AG04449 (cell line): ENCODE data around the gene OTULIN.

ENCODE experiments used
- CTCF ChIA-PET: fragments of 350-600 bp; formaldehyde crosslinking; extraction: SDS; loops from one replicate; lab custom pipeline; 2021; ENCODE audit warnings: antibody characterized with exemption; lab: Yijun Ruan, JAX
- POLR2A ChIA-PET: fragments of 400-600, 350-600 bp; formaldehyde crosslinking; extraction: SDS; loops from one replicate; lab custom pipeline; 2020; ENCODE audit warnings: antibody characterized with exemption, inconsistent platforms; lab: Yijun Ruan, JAX
- DNase-seq: peaks from one replicate; pipeline ENCODE4 v3.0.0-alpha.2; 2010; ENCODE audit warnings: low read depth, low spot score
- H3K4me3 ChIP-seq: 2 replicates; pipeline ENCODE4 v1.5.1; 2011; ENCODE audit warnings: low read depth, mild to moderate bottlenecking, control low read depth, low read length
- TF ChIP-seq, protein P1 (sequence below): IDR thresholded peaks from one replicate; pipeline ENCODE4 v1.5.1; 2011; ENCODE audit warnings: mild to moderate bottlenecking, moderate library complexity, low read length, control low read depth, inconsistent platforms; ENCODE audit not compliant: insufficient read depth; ENCODE audit errors: missing control alignments

Gene OTULIN

DNA sequence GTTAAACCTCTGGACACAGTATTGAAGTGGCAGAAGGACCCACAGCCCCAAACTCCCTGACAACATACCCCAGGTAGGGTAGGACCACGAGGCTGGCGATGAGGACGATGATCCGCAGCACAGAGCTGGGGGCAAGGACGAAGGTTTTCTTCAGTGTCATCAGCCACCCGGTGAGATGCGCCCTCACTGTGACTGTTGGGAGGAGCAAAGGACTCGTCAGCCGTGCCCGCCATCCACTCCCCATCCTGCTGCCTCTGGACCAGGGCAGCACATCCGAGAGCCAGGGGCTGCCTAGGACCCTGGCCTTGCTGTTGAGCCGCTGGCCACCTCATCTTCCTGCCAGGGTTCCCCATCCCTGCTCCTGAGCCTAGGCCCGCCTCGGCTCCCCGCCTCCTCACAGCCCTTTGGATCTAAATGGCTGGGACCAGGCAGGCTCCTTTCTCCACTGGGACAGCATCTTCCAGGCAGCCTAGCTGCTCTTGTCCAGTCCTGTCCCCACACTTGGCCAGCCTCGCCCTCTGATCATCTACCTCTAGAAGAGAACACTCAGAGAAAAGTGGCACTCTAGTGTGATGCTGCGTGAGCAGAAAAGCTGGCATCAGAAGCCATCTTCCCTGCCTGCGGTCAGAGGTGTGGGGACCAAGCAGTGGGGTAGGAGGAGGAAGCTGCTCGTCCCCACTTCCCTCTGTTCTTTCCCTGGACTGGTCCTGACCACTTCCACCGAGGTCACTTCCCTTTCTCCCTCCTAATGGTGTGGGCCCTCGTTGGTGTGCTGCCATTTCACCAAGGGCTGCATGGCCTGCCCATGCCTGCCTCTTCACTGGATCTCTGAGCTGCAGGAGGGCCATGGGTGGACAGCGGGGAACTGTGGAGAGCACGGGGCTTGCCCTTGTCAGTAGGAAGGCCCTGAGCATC lies 49.2 kb downstream of the OTULIN start:
- CTCF ChIA-PET = interaction anchor here (1.0 to 1.5 kb wide), 3 partner anchors 13 to 290 kb away, joined by 3 to 10 read pairs (median 6); no protein-coding TSS in a partner anchor
- no peak for DNase-seq
- TF ChIP-seq, protein P1, sequence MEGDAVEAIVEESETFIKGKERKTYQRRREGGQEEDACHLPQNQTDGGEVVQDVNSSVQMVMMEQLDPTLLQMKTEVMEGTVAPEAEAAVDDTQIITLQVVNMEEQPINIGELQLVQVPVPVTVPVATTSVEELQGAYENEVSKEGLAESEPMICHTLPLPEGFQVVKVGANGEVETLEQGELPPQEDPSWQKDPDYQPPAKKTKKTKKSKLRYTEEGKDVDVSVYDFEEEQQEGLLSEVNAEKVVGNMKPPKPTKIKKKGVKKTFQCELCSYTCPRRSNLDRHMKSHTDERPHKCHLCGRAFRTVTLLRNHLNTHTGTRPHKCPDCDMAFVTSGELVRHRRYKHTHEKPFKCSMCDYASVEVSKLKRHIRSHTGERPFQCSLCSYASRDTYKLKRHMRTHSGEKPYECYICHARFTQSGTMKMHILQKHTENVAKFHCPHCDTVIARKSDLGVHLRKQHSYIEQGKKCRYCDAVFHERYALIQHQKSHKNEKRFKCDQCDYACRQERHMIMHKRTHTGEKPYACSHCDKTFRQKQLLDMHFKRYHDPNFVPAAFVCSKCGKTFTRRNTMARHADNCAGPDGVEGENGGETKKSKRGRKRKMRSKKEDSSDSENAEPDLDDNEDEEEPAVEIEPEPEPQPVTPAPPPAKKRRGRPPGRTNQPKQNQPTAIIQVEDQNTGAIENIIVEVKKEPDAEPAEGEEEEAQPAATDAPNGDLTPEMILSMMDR = no peak
- no peak overlapping the region for H3K4me3 ChIP-seq
- POLR2A ChIA-PET = no interaction called here

DNA sequence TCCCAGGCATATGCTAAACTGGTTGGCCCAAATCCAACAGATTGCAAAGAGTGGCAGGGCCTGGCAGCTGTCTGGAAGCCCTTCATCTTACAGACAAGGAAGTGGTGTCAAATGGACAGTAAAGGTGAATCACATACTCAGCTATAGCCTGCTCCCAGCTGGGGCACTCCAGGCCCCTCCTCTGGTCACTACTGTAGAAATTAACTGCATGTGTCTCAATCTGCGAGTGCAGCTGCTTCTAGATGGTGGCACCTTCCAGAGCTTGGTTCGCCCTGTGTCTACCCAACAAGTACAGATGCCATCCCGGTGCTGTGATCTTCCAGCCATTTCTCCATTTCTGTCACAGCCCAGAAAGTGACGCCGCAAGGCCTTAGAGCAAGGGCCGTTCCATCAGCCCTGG lies 50.2 kb downstream of the OTULIN start:
- TF ChIP-seq, protein P1 = no peak
- POLR2A ChIA-PET = interaction anchor here (0.9 kb wide), 1 partner anchor 48 kb away, joined by 3 read pairs; no protein-coding TSS in a partner anchor
- CTCF ChIA-PET = interaction anchor here (1.2 to 1.4 kb wide), 2 partner anchors 12 to 289 kb away, joined by 3 to 10 read pairs; no protein-coding TSS in a partner anchor
- H3K4me3 ChIP-seq = no peak overlapping the region
- DNase-seq = no peak

DNA sequence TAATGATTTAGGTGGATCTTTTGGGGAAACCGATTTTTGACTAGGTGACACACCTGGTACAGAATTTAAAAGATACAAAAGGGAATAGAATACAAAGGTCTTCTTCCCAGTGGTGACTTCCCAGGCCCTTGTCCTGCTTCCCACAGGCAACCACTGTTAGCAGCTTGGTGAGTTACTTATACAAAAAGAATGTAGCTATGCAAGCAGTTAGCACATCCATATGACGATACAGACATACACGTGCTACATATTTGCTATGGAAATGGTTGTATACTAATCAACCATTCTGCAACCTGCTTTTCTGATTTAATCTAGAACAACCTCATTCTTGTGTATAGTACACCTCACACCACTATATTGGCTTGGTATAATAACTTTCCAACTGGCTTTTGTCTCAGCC lies 51.0 kb downstream of the OTULIN start:
- ChIA-PET CTCF (interaction anchor here (1.2 to 2.8 kb wide), 2 partner anchors 12 to 288 kb away, joined by 3 to 23 read pairs; no protein-coding TSS in a partner anchor), POLR2A (no interaction called here)
- TF ChIP-seq, protein P1 = no peak
- peak; percentile 29 for DNase-seq
- no peak overlapping the region for H3K4me3 ChIP-seq

DNA sequence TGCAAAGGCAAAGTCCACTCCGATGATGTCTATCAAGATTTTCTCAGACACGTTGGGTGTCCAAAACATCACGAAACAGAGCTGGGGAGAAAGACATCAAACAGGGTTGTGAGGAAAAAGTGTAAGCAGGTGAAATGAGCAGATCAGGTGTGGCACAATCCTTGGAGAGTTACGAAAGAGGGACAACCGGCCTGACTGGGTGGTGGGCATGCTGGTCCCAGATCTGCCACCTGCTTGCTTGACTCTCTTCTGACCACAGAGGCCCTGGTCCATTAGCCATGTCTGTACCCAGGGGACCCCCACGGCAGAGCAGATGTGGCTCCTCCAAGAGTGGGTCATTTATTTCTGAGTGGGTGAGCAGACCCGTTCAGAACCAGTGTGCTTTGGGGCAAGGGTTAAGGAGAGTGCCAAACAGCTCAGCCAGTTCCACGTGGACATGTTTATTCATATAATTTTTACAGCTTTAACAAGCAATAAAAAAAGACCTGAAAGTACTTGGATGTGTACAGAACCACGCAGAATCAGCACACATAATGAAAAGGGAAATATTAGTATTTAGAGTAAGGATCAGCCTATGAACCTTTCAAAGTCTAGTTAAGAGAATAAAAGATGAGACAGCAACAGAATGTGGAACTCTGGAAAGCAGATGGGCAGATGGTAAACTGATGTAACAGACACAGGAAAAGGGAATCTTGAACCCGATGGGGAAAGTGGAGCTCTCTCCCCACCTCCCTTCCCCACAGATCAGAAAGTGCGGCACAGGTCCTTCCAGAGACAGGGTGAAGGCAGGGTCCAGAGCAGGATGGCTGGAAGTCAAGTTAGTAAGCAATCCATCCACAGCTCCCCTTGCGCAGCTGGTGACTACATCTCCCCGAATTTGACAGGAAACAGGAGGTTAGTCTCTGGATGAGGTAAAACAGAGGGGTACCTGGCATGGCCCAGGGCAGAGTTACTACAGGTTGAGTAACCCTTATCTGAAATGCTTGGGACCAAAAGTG lies 52.5 kb downstream of the OTULIN start:
- POLR2A ChIA-PET = interaction anchor here (0.9 kb wide), 1 partner anchor 9 kb away, joined by 3 read pairs; no protein-coding TSS in a partner anchor

DNA sequence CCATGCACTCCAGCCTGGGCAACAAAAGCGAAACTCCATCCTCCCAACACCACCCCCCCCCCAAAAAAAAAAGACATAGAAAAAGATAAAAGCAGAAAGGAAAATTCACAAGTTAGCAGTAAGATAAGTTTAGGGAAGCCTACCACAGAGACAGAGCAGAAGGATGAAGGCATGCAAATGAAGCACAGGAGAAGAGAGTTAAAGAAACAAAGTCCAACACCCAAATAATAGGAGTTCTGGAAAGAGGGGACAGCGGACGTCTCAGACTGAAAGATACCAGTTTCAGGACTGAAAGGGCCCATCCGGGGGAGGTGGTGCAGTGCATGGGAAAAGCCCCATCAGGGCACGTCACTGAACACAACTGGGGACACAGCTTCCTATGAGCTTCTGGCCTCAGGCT lies 54.3 kb downstream of the OTULIN start:
- ChIA-PET POLR2A (no interaction called here), CTCF (interaction anchor here (1.3 to 12.2 kb wide), 2 partner anchors 152 to 286 kb away, joined by 5 to 332 read pairs; partner anchors contain the start of gene ANKH)
- TF ChIP-seq, protein P1 = no peak
- no peak overlapping the region for H3K4me3 ChIP-seq
- DNase-seq = no peak

More for the DNA sequence above, 52.5 kb downstream of the OTULIN start:
- CTCF ChIA-PET = interaction anchor here (0.9 to 2.8 kb wide), 5 partner anchors 8 to 287 kb away, joined by 3 to 23 read pairs (median 4); no protein-coding TSS in a partner anchor
- TF ChIP-seq, protein P1 = no peak
- H3K4me3 ChIP-seq = no peak overlapping the region
- DNase-seq = no peak
